ENCODE data around the gene VKORC1L1.
"Not testable (repeated sequence)": the region's sequence is repeated elsewhere in the genome, so short reads cannot be mapped to it uniquely, and the experiment has no call there.

DNA sequence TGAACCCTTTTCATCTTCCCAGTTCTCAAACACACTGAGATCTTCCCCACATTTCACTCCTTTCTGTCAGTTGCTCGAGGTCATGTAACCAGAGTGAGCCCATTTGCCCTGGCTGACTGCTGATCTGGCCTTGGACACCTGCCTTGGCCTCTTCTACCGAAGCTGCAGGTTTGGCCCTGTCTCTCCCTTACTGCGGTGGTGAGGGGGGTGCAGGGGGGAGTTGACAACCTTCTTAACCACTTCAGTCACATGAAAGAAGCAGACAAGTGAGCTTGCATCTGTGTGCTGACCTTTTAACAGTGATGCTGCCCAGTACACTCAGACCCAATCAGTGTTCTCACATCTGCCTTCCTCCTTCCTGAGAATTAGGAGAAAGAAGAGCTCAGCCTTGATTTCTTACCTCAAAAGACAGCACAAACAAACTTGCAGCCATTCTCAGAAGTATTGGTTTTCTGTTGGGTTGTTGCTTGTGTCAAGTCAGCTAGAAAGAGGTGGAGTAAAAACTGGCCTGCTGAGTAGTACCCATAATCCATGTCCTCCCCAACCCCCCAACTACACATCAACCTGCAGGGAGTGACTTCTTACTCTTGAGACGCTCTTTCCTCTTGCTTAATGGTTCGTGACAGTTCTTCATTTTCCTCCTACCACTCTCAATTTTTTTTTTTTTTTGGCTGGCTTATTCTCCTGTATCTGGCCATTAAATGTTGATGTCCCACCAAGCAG is 15.7 kb downstream of the VKORC1L1 start:
- TF ChIP-seq NRF1 (conservative IDR thresholded peaks at IDR 0.05; ENCODE audit: low read depth, low read length); CHD2 (IDR thresholded peaks at IDR 0.05; ENCODE audit: borderline replicate concordance, low read depth, low read length); EGR1 (IDR thresholded peaks at IDR 0.05; ENCODE audit: borderline replicate concordance in 1 of 2, low read depth in 2 of 2, low read length in 2 of 2); JUNB (IDR thresholded peaks at IDR 0.05); TCF12 (IDR thresholded peaks at IDR 0.05; ENCODE audit: low read depth, low read length); EZH2 (IDR thresholded peaks at IDR 0.05; ENCODE audit: borderline replicate concordance, control insufficient read depth, low read depth, low read length); KDM1A (IDR thresholded peaks at IDR 0.05; ENCODE audit: borderline replicate concordance); RAD21 (IDR thresholded peaks at IDR 0.05; ENCODE audit: insufficient read depth, low read depth, low read length): not testable (repeated sequence)
- TF ChIP-seq, protein P1, sequence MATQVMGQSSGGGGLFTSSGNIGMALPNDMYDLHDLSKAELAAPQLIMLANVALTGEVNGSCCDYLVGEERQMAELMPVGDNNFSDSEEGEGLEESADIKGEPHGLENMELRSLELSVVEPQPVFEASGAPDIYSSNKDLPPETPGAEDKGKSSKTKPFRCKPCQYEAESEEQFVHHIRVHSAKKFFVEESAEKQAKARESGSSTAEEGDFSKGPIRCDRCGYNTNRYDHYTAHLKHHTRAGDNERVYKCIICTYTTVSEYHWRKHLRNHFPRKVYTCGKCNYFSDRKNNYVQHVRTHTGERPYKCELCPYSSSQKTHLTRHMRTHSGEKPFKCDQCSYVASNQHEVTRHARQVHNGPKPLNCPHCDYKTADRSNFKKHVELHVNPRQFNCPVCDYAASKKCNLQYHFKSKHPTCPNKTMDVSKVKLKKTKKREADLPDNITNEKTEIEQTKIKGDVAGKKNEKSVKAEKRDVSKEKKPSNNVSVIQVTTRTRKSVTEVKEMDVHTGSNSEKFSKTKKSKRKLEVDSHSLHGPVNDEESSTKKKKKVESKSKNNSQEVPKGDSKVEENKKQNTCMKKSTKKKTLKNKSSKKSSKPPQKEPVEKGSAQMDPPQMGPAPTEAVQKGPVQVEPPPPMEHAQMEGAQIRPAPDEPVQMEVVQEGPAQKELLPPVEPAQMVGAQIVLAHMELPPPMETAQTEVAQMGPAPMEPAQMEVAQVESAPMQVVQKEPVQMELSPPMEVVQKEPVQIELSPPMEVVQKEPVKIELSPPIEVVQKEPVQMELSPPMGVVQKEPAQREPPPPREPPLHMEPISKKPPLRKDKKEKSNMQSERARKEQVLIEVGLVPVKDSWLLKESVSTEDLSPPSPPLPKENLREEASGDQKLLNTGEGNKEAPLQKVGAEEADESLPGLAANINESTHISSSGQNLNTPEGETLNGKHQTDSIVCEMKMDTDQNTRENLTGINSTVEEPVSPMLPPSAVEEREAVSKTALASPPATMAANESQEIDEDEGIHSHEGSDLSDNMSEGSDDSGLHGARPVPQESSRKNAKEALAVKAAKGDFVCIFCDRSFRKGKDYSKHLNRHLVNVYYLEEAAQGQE (IDR thresholded peaks at IDR 0.05; ENCODE audit: low read depth, low read length), result not testable (repeated sequence)
